ENCODE data around the gene NTNG2.

The NTNG2 gene

GRCh38 chr9:132238026-132238972 lies 76.4 kb downstream of the NTNG2 start:
- no peak for ATAC-seq

- ATAC-seq = no peak
Observed at GRCh38 chr9:132238992-132239391, 77.1 kb downstream of the NTNG2 start.

- ATAC-seq = no peak
Observed at GRCh38 chr9:132239518-132239917, 77.7 kb downstream of the NTNG2 start.

GRCh38 chr9:132239999-132240840 lies 78.4 kb downstream of the NTNG2 start:
- no peak for ATAC-seq

GRCh38 chr9:132240841-132241482 lies 79.1 kb downstream of the NTNG2 start:
- ATAC-seq = peak; percentile 92 to 93

GRCh38 chr9:132241483-132241839 lies 79.6 kb downstream of the NTNG2 start:
- ATAC-seq = no peak

GRCh38 chr9:132241840-132242620 lies 80.2 kb downstream of the NTNG2 start:
- no peak for ATAC-seq

- ATAC-seq = no peak
Observed at GRCh38 chr9:132242621-132243155, 80.8 kb downstream of the NTNG2 start.

GRCh38 chr9:132243156-132244074 lies 81.6 kb downstream of the NTNG2 start:
- ATAC-seq = no peak

- ATAC-seq = no peak
Observed at GRCh38 chr9:132244582-132245455, 83.0 kb downstream of the NTNG2 start.

- ATAC-seq = no peak
Observed at GRCh38 chr9:132245465-132245864, 83.6 kb downstream of the NTNG2 start.

- ATAC-seq = no peak
Observed at GRCh38 chr9:132247942-132248341, 86.1 kb downstream of the NTNG2 start.

GRCh38 chr9:132249123-132249522 lies 87.3 kb downstream of the NTNG2 start:
- ATAC-seq = no peak

- no peak for ATAC-seq
Observed at GRCh38 chr9:132249690-132250089, 87.8 kb downstream of the NTNG2 start.

GRCh38 chr9:132250324-132251262 lies 88.7 kb downstream of the NTNG2 start:
- ATAC-seq = no peak

- ATAC-seq = no peak
Observed at GRCh38 chr9:132260846-132261245, 99.0 kb downstream of the NTNG2 start.

- ATAC-seq = no peak
Observed at GRCh38 chr9:132266017-132266416, 104.2 kb downstream of the NTNG2 start.

- ATAC-seq = no peak
Observed at GRCh38 chr9:132267660-132268059, 105.8 kb downstream of the NTNG2 start.
